Panc1 (cell line): Measurements from ENCODE around the gene CYGB.

Experiments used
- POLR2AphosphoS5 ChIP-seq: IDR thresholded peaks from 2 replicates; pipeline ENCODE4 v1.6.1; 2012; ENCODE audit warnings: mild to moderate bottlenecking, low read depth, low read length, moderate library complexity
- TF ChIP-seq, protein P1 (sequence below): fragments of 450-650 bp; IDR thresholded peaks from 2 replicates; pipeline ENCODE4 v1.5.1; 2017; ENCODE audit warnings: mild to moderate bottlenecking
- TF ChIP-seq, protein P2 (sequence below), 2 experiments: IDR thresholded peaks; 2 replicates each; pipeline ENCODE4 v1.6.1; 2011 to 2012; ENCODE audit warnings: low read depth in 2 of 2, control low read depth in 1 of 2, low read length in 1 of 2, mild to moderate bottlenecking in 1 of 2, moderate library complexity in 1 of 2; ENCODE audit not compliant: insufficient read depth in 1 of 2

DNA sequence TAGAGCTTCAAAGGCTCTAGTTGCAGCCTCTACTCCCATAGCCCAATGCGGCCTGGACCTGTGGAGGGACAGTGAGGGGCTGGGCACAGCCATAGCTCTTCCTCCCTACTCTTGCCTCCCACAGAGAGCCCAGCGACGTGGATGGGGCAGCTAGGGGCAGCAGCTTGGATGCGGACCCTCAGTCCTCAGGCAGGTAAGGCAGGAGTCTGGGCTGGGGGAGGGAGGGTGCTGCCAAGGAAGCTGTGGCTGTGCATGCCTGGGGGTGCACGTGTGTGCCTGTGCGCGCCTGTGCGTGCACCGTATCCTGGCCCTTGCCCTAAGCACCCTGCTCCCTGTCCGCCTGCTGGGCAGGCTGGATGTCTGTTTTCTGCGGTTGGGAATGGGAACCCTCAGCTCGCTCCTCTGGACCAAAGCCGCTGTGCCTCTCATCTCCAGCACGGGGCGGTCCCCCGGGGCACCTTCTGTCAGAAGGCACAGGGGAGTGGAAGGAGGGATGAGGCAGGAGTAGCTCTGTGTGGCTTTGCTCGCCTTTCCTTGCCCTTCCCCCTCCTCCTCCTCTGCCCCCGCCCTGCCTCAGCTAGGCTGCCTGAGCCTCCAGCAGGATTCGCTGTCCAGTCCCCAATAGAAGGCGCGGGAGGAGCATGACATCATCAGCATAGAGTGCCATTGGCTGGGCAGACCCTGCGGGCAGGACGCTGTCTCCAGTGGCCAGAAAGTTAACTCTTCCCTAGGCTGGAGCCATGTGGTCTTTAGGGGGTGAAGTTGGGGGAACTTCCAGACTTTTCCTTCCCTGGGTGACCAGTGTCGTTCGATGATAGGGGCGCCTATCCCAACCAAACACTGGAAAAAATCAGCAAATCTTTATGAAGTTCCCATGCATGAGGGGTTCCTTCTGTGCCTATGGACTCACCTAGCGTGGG lies 3.1 kb upstream of the CYGB start:
- TF ChIP-seq, protein P1, sequence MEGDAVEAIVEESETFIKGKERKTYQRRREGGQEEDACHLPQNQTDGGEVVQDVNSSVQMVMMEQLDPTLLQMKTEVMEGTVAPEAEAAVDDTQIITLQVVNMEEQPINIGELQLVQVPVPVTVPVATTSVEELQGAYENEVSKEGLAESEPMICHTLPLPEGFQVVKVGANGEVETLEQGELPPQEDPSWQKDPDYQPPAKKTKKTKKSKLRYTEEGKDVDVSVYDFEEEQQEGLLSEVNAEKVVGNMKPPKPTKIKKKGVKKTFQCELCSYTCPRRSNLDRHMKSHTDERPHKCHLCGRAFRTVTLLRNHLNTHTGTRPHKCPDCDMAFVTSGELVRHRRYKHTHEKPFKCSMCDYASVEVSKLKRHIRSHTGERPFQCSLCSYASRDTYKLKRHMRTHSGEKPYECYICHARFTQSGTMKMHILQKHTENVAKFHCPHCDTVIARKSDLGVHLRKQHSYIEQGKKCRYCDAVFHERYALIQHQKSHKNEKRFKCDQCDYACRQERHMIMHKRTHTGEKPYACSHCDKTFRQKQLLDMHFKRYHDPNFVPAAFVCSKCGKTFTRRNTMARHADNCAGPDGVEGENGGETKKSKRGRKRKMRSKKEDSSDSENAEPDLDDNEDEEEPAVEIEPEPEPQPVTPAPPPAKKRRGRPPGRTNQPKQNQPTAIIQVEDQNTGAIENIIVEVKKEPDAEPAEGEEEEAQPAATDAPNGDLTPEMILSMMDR: no peak
- TF ChIP-seq POLR2AphosphoS5: no peak
- TF ChIP-seq, protein P2, sequence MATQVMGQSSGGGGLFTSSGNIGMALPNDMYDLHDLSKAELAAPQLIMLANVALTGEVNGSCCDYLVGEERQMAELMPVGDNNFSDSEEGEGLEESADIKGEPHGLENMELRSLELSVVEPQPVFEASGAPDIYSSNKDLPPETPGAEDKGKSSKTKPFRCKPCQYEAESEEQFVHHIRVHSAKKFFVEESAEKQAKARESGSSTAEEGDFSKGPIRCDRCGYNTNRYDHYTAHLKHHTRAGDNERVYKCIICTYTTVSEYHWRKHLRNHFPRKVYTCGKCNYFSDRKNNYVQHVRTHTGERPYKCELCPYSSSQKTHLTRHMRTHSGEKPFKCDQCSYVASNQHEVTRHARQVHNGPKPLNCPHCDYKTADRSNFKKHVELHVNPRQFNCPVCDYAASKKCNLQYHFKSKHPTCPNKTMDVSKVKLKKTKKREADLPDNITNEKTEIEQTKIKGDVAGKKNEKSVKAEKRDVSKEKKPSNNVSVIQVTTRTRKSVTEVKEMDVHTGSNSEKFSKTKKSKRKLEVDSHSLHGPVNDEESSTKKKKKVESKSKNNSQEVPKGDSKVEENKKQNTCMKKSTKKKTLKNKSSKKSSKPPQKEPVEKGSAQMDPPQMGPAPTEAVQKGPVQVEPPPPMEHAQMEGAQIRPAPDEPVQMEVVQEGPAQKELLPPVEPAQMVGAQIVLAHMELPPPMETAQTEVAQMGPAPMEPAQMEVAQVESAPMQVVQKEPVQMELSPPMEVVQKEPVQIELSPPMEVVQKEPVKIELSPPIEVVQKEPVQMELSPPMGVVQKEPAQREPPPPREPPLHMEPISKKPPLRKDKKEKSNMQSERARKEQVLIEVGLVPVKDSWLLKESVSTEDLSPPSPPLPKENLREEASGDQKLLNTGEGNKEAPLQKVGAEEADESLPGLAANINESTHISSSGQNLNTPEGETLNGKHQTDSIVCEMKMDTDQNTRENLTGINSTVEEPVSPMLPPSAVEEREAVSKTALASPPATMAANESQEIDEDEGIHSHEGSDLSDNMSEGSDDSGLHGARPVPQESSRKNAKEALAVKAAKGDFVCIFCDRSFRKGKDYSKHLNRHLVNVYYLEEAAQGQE (IDR thresholded peaks at IDR 0.05; ENCODE audit: insufficient read depth in 1 of 2, low read depth in 2 of 2, low read length in 1 of 2): no peak
